Rectal smooth muscle tissue (tissue), 1 donor: ENCODE data around the gene EGLN3.
"Not testable (repeated sequence)": the region's sequence is repeated elsewhere in the genome, so short reads cannot be mapped to it uniquely, and the experiment has no call there.

Experiments
- H3K27ac ChIP-seq: one replicate; pipeline ENCODE4 v1.7.0; 2013; ENCODE audit warnings: low read depth, low read length, inconsistent platforms
- H3K27me3 ChIP-seq: one replicate; pipeline ENCODE4 v1.7.0; 2013; ENCODE audit warnings: low read length; ENCODE audit not compliant: control insufficient read depth, insufficient read depth
- H3K36me3 ChIP-seq: one replicate; pipeline ENCODE4 v1.7.0; 2013; ENCODE audit warnings: low read length; ENCODE audit not compliant: control insufficient read depth, insufficient read depth
- H3K4me1 ChIP-seq: one replicate; pipeline ENCODE4 v1.7.0; 2013; ENCODE audit warnings: low read length; ENCODE audit not compliant: control insufficient read depth, insufficient read depth
- H3K4me3 ChIP-seq: one replicate; pipeline ENCODE4 v1.7.0; 2013; ENCODE audit warnings: low read length
- H3K9ac ChIP-seq: one replicate; pipeline ENCODE4 v1.7.0; 2013; ENCODE audit warnings: low read length

EGLN3 gene

GRCh38 chr14:33930439-33930838, 20.4 kb downstream of the EGLN3 start:
- no peak overlapping the region for H3K4me3 ChIP-seq
- no peak overlapping the region for H3K9ac ChIP-seq
- H3K27ac ChIP-seq: no peak overlapping the region
- no peaks in the 10 kb centered on the region for H3K4me1 ChIP-seq
- no peaks in the 10 kb centered on the region for H3K36me3 ChIP-seq
- H3K27me3 ChIP-seq: no peaks in the 10 kb centered on the region

- H3K36me3 ChIP-seq: no peaks in the 10 kb centered on the region
- H3K9ac ChIP-seq: no peak overlapping the region
- no peaks in the 10 kb centered on the region for H3K27me3 ChIP-seq
- no peak overlapping the region for H3K4me3 ChIP-seq
- H3K4me1 ChIP-seq: no peaks in the 10 kb centered on the region
- H3K27ac ChIP-seq: no peak overlapping the region
These were observed 21.0 kb downstream of the EGLN3 start for GRCh38 chr14:33929799-33930408.

- no peak overlapping the region for H3K27ac ChIP-seq
- no peak overlapping the region for H3K4me3 ChIP-seq
- no peaks in the 10 kb centered on the region for H3K4me1 ChIP-seq
- no peaks in the 10 kb centered on the region for H3K36me3 ChIP-seq
- no peak overlapping the region for H3K9ac ChIP-seq
- no peaks in the 10 kb centered on the region for H3K27me3 ChIP-seq
These were observed 22.0 kb downstream of the EGLN3 start for GRCh38 chr14:33928895-33929294.

GRCh38 chr14:33927944-33928343, 22.9 kb downstream of the EGLN3 start:
- Histone ChIP-seq H3K36me3 (no peaks in the 10 kb centered on the region), H3K4me1 (no peaks in the 10 kb centered on the region), H3K9ac (no peak overlapping the region)

GRCh38 chr14:33926967-33927366, 23.9 kb downstream of the EGLN3 start:
- H3K4me3 ChIP-seq, H3K36me3 ChIP-seq, H3K4me1 ChIP-seq, H3K27ac ChIP-seq, H3K27me3 ChIP-seq, H3K9ac ChIP-seq: not testable (repeated sequence)

More at GRCh38 chr14:33927944-33928343, 22.9 kb downstream of the EGLN3 start:
- Histone ChIP-seq H3K27me3 (no peaks in the 10 kb centered on the region), H3K27ac (no peak overlapping the region), H3K4me3 (no peak overlapping the region)

- no peak overlapping the region for H3K4me3 ChIP-seq
- H3K4me1 ChIP-seq: no peaks in the 10 kb centered on the region
- no peaks in the 10 kb centered on the region for H3K36me3 ChIP-seq
- no peaks in the 10 kb centered on the region for H3K27me3 ChIP-seq
- H3K9ac ChIP-seq: no peak overlapping the region
- no peak overlapping the region for H3K27ac ChIP-seq
These were observed 24.9 kb downstream of the EGLN3 start for GRCh38 chr14:33925946-33926345.

GRCh38 chr14:33925235-33925634, 25.6 kb downstream of the EGLN3 start:
- no peak overlapping the region for H3K27ac ChIP-seq
- H3K4me1 ChIP-seq: no peaks in the 10 kb centered on the region
- H3K4me3 ChIP-seq: no peak overlapping the region
- no peaks in the 10 kb centered on the region for H3K36me3 ChIP-seq
- no peaks in the 10 kb centered on the region for H3K27me3 ChIP-seq
- H3K9ac ChIP-seq: no peak overlapping the region

- H3K4me1 ChIP-seq: no peaks in the 10 kb centered on the region
- H3K36me3 ChIP-seq: no peaks in the 10 kb centered on the region
- H3K9ac ChIP-seq: no peak overlapping the region
- H3K4me3 ChIP-seq: no peak overlapping the region
- H3K27me3 ChIP-seq: no peaks in the 10 kb centered on the region
- no peak overlapping the region for H3K27ac ChIP-seq
These were observed 26.2 kb downstream of the EGLN3 start for GRCh38 chr14:33924566-33925100.

- no peak overlapping the region for H3K27ac ChIP-seq
- no peaks in the 10 kb centered on the region for H3K27me3 ChIP-seq
- no peak overlapping the region for H3K9ac ChIP-seq
- H3K36me3 ChIP-seq: no peaks in the 10 kb centered on the region
- H3K4me3 ChIP-seq: no peak overlapping the region
- H3K4me1 ChIP-seq: no peaks in the 10 kb centered on the region
These were observed 28.7 kb downstream of the EGLN3 start for GRCh38 chr14:33922125-33922524.

GRCh38 chr14:33918256-33918655, 32.6 kb downstream of the EGLN3 start:
- Histone ChIP-seq H3K27ac (no peak overlapping the region), H3K27me3 (no peaks in the 10 kb centered on the region), H3K9ac (no peak overlapping the region), H3K4me1 (peaks cover 7% of the 10 kb centered on the region), H3K36me3 (no peaks in the 10 kb centered on the region), H3K4me3 (no peak overlapping the region)

- no peak overlapping the region for H3K27ac ChIP-seq
These were observed 33.2 kb downstream of the EGLN3 start for GRCh38 chr14:33917661-33918060.

GRCh38 chr14:33916663-33917565, 34.0 kb downstream of the EGLN3 start:
- Histone ChIP-seq H3K4me3 (no peak overlapping the region), H3K9ac (no peak overlapping the region), H3K36me3 (no peaks in the 10 kb centered on the region), H3K27me3 (no peaks in the 10 kb centered on the region), H3K27ac (no peak overlapping the region), H3K4me1 (peaks cover 7% of the 10 kb centered on the region)

More at GRCh38 chr14:33917661-33918060, 33.2 kb downstream of the EGLN3 start:
- Histone ChIP-seq H3K4me3 (no peak overlapping the region), H3K27me3 (no peaks in the 10 kb centered on the region), H3K9ac (no peak overlapping the region), H3K4me1 (peaks cover 7% of the 10 kb centered on the region), H3K36me3 (no peaks in the 10 kb centered on the region)
